ENCODE measurements around the gene PGAM1. TPM values are rescaled to one million over a fixed set of nuclear protein-coding genes. Genes with fewer than 3 reads are reported as not detected.
"Not testable (repeated sequence)": the region's sequence is repeated elsewhere in the genome, so short reads cannot be mapped to it uniquely, and the experiment has no call there.

The PGAM1 gene
- total and polyA plus RNA-seq, 8 donors = 22.2 to 72.8 (median 46.6) TPM

- FAIRE-seq (peak; percentile 84), ATAC-seq (peak; percentile 93 to 99 (median 96)), DNase-seq (peak; percentile 69 to 94 (median 86))
- H3K4me3 ChIP-seq = peak within 1 kb of the TSS; percentile 62 to 90 (median 74)
- intact Hi-C loops (cut with DNase I) = no loop called here
- no peaks in the 10 kb centered on the region for H3K9me3 ChIP-seq
- no peak for TF ChIP-seq CTCF (IDR thresholded peaks at IDR 0.05)
- H3K27ac ChIP-seq = peak within 1 kb of the TSS; percentile 81 to 92 (median 86)
- WGBS, 2 donors = 0 to 1% methylated on average over 39 of the region's 39 CpGs
- H3K27me3 ChIP-seq = no peaks in the 10 kb centered on the region
- peaks cover 0 to 12% (median 0%) of the 10 kb centered on the region in 3 donors for H3K36me3 ChIP-seq
- peaks cover 0 to 5% (median 0%) of the 10 kb centered on the region in 3 donors for H3K4me1 ChIP-seq
Measured at GRCh38 chr10:97400665-97401454, 25.1 kb upstream of the PGAM1 start, which contains the start of gene RRP12. Gene RRP12 (minus strand): TSS chr10:97401340. CDS start chr10:97401231, 109 bp downstream.

DNA sequence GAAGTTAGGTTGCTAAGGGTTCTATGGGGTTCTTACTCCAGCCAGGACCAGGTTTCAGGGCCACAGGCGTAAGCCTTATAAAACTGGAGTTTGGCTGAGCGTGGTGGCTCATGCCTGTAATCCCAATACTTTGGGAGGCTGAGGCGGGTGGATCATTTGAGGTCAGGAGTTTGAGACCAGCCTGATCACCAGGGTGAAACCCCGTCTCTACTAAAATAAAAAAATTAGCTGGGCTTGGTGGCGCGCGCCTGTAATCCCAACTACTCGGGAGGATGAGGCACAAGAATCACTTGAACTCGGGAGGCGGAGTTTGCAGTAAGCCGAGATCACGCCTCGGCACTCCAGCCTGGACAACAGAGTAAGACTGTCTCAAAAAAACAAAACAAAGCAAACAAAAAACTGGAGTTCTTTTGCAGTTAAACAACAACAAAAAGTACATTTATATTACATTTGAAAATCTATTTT, 24.5 kb upstream of the PGAM1 start:
- intact Hi-C loops (cut with DNase I) = no loop called here
- 64 to 67% methylated on average over 13 of the region's 13 CpGs for WGBS, 2 donors
- H3K27me3 ChIP-seq = no peaks in the 10 kb centered on the region
- H3K4me3 ChIP-seq = peak overlapping the region in 3 of 4 donors; percentile 69 to 90 (median 78)
- no peak for FAIRE-seq
- H3K36me3 ChIP-seq = peaks cover 0 to 6% (median 0%) of the 10 kb centered on the region in 3 donors
- no peak for ATAC-seq
- H3K9me3 ChIP-seq = no peaks in the 10 kb centered on the region
- peak overlapping the region; percentile 81 to 92 (median 86) for H3K27ac ChIP-seq
- TF ChIP-seq CTCF (IDR thresholded peaks at IDR 0.05) = no peak
- DNase-seq = no peak
- H3K4me1 ChIP-seq = peaks cover 0 to 5% (median 0%) of the 10 kb centered on the region in 3 donors

- no peaks in the 10 kb centered on the region for H3K9me3 ChIP-seq
- H3K4me1 ChIP-seq = peaks cover 0 to 5% (median 4%) of the 10 kb centered on the region in 3 donors
- H3K4me3 ChIP-seq = no peak overlapping the region
- no peak overlapping the region for H3K27ac ChIP-seq
- no peaks in the 10 kb centered on the region for H3K27me3 ChIP-seq
- intact Hi-C loops (cut with DNase I) = no loop called here
- no peak for FAIRE-seq
- ATAC-seq = no peak
- no peak for DNase-seq
- no peak for TF ChIP-seq CTCF (IDR thresholded peaks at IDR 0.05)
- H3K36me3 ChIP-seq = no peaks in the 10 kb centered on the region
Measured at GRCh38 chr10:97404044-97404443, 21.9 kb upstream of the PGAM1 start.

DNA sequence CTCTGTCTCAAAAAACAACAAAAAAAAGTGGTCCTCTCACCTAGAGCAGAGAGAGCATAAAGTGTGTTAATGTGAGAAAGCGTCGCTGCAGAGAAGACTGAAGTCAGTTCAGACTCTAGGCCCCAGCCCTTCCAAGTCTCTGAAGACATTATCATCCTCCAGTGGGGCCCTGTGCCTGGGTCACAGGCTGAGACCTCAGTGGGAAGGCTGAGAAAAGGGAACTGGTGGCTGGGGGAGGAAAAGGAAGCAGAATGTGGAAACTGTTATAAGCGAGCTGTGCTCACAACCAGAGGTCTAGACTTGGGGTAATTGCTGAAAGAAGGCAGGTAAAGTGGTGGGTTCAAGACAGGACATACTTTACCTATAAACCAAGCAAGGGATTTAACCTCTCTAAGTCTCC, 19.9 kb upstream of the PGAM1 start:
- Histone ChIP-seq H3K9me3 (no peaks in the 10 kb centered on the region), H3K4me3 (no peak overlapping the region), H3K27me3 (no peaks in the 10 kb centered on the region), H3K27ac (peak overlapping the region in 1 of 4 donors; percentile 24), H3K36me3 (no peaks in the 10 kb centered on the region), H3K4me1 (peaks cover 0 to 4% (median 0%) of the 10 kb centered on the region in 3 donors)
- FAIRE-seq (no peak), DNase-seq (no peak), ATAC-seq (peak in 1 of 4 donors; percentile 2)
- intact Hi-C loops (cut with DNase I) = no loop called here
- TF ChIP-seq CTCF (IDR thresholded peaks at IDR 0.05) = no peak
- 67 to 73% methylated on average over 3 of the region's 3 CpGs for WGBS, 2 donors

GRCh38 chr10:97406483-97406882, 19.5 kb upstream of the PGAM1 start:
- H3K4me1 ChIP-seq; intact Hi-C loops (cut with DNase I); FAIRE-seq; ATAC-seq; H3K36me3 ChIP-seq; H3K27me3 ChIP-seq; H3K4me3 ChIP-seq; DNase-seq; H3K9me3 ChIP-seq: not testable (repeated sequence)
- 83 to 91% methylated on average over 7 of the region's 7 CpGs for WGBS, 2 donors
- peak overlapping the region in 1 of 4 donors; percentile 24 for H3K27ac ChIP-seq

Data from pancreas (tissue), 10 donors.